GM10248 (cell line): ENCODE data around the gene ABRAXAS1.
"Not testable (repeated sequence)": the region's sequence is repeated elsewhere in the genome, so short reads cannot be mapped to it uniquely, and the experiment has no call there.

ENCODE experiments used
- CTCF ChIA-PET: fragments of 300-600 bp; sonication (Branson Sonifier 250); formaldehyde crosslinking; extraction: SDS; loops from one replicate; lab custom pipeline; 2021; ENCODE audit warnings: antibody characterized with exemption; lab: Yijun Ruan, JAX
- POLR2A ChIA-PET: fragments of 350-650 bp; sonication (Branson Sonifier 250); formaldehyde crosslinking; extraction: SDS; loops from one replicate; lab custom pipeline; 2020; ENCODE audit warnings: antibody characterized with exemption; lab: Yijun Ruan, JAX
- DNase-seq: peaks from one replicate; pipeline ENCODE4 v3.0.0; 2012; ENCODE audit errors: extremely low spot score
- CTCF ChIP-seq: IDR thresholded peaks from 2 replicates; pipeline ENCODE4 v1.5.1; 2012; ENCODE audit warnings: mild to moderate bottlenecking, low read depth; ENCODE audit errors: extremely low read depth, missing control alignments, control extremely low read depth

ABRAXAS1 gene

GRCh38 chr4:83504996-83505395 lies 20.1 kb upstream of the ABRAXAS1 start:
- ChIA-PET CTCF (interaction anchor here (1.2 kb wide), 1 partner anchor 14 kb away, joined by 3 read pairs; no protein-coding TSS in a partner anchor), POLR2A (no interaction called here)
- no peak for TF ChIP-seq CTCF
- DNase-seq: no peak

DNA sequence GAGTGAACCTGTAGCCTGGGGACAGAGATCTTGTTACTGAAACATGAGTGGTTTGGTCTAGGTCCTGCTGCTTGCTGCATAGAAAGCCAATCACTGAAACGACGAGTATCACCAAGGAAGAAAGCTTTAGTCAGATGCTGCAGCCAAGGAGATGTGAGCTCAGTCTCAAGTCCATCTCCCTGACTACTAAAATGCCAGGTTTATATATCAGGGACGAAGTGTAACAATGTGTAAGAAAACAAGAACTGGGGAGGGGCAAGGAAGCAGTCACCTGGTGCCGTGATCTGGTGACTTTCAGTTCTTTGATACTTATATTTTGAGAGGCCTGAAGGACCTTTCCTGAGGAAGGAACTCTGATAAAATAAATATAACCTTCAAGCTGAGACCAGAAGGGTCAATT lies 19.6 kb upstream of the ABRAXAS1 start:
- no peak for DNase-seq
- CTCF ChIA-PET: interaction anchor here (1.2 kb wide), 1 partner anchor 13 kb away, joined by 3 read pairs; no protein-coding TSS in a partner anchor
- POLR2A ChIA-PET: no interaction called here

GRCh38 chr4:83503974-83504373 lies 19.1 kb upstream of the ABRAXAS1 start:
- POLR2A ChIA-PET: no interaction called here
- DNase-seq: no peak
- no peak for TF ChIP-seq CTCF
- CTCF ChIA-PET: interaction anchor here (1.2 kb wide), 1 partner anchor 13 kb away, joined by 3 read pairs; no protein-coding TSS in a partner anchor

More for the DNA sequence above, 19.6 kb upstream of the ABRAXAS1 start:
- TF ChIP-seq CTCF: no peak

DNA sequence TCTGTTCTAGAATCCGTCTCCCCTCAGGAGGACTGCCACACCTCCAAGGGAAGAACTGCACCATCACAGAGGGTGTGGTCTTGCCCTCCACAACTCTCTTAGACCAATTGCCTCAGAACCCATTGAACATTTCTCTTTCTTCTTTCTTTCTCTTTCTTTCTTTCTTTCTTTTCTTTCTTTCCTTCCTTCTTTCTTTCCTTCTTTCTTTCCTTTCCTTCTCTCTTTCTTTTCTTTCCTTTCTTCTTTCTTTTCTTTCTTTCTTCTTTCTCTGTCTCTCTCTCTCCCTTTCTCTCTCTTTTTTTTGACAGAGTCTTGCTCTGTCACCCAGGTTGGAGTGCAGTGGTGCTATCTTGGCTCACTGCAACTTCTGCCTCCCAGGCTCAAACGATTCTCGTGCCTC lies 16.8 kb upstream of the ABRAXAS1 start:
- DNase-seq, CTCF ChIA-PET, POLR2A ChIA-PET: not testable (repeated sequence)

DNA sequence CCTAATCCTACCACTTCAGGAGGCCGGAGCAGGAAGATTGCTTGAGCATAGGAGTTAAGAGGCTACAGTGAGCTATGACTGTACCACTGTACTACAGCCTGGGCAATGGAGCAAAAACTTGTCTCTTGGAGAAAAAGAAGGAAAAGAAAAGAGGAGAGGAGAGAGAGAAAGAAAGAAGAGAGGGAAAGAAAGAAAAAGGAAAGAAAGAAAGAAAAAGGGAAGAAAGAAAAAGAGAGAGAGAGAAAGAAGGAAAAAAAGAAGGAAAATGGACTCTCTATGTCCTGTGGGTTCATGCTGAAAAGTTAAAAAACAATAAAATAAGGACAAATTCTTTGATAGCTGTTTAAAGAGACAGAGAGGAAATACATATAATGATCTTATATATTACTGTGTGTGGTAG lies 13.3 kb upstream of the ABRAXAS1 start:
- TF ChIP-seq CTCF: no peak
- CTCF ChIA-PET: interaction anchor here (0.9 to 3.6 kb wide), 4 partner anchors 8 to 146 kb away, joined by 3 to 16 read pairs (median 6); no protein-coding TSS in a partner anchor
- DNase-seq: no peak
- POLR2A ChIA-PET: no interaction called here

DNA sequence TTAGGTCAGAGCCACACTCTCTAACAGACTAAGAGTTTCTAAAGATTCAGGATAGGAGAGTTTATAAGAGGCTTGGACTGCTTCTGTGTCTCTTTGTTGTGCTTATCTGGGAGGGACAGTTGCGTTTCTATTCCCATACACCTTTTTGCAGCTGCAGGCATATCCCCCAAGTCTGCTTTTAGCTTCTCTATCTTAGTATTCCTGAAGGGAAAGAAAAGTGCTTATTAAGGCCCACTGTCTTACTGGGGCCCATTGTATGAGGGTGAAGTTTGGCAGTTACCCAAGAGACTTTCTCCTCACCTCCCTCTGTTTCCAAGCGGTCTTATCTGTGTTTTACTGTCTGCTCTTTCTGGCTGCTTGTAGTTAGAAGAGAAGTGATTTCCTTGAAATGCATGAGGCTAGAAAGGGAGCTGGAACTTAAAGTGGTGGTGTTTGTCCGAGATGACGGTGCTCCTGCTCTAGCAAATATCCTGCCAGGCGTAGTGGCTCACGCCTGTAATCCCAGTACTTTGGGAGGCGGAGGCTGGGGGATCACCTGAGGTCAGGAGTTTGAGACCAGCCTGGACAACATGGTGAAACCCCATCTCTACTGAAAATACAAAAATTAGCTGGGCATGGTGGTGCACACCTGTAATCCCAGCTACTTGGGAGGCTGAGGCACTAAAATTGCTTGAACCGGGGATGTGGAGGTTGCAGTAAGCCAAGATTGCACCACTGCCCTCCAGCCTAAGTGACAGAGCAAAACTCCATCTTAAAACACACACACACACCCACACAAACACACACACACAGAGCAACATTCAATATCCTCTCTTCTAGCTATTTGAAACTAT lies 11.4 kb upstream of the ABRAXAS1 start:
- CTCF ChIA-PET: interaction anchor here (1.4 kb wide), 1 partner anchor 148 kb away, joined by 3 read pairs; no protein-coding TSS in a partner anchor
- POLR2A ChIA-PET, DNase-seq: not testable (repeated sequence)

DNA sequence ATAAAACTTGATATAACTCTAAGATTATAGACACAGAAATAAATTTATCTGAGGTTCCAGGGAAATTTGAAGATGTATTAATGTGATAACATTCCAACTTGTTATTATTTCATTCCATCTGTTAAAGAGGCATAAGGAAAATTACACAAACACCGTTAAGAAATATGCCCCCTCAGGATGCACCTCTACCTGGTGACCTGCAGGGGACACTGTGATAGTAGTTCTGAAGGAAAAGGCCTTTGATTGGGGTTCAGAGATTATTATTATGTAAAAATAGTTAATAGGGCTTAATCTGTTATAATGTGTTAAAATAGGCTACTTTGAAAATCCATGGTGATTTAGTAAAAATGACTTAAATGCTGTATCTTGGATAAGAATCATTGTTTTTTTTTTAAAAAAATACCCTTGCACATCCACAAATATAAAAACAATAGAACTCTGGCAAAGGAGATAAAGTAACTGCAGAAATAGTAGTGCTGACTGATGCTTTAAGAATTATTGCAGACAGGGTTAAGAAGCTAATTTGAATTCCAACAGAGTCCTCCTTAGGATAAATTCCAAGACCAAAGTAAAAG lies 6.1 kb upstream of the ABRAXAS1 start:
- CTCF ChIA-PET: interaction anchor here (0.7 to 4.7 kb wide), 12 partner anchors 8 to 150 kb away, joined by 3 to 32 read pairs (median 3); no protein-coding TSS in a partner anchor
- TF ChIP-seq CTCF: peak; percentile 74
- POLR2A ChIA-PET: no interaction called here
- peak; percentile 54 for DNase-seq
